Activated CD4-positive, alpha-beta T cell treated with anti-CD3 and anti-CD28 coated beads for 36 hours (primary cell): Measurements from ENCODE around the gene SYMPK. TPM values are rescaled to one million over a fixed set of nuclear protein-coding genes. Genes with fewer than 3 reads are reported as not detected.

Experiments used
- ATAC-seq: fragments of 200-7000 bp; cut with Tn5 transposase; one replicate; pipeline ENCODE4 v1.10.0; 2021; ENCODE audit warnings: mild to moderate bottlenecking, moderate library complexity
- CTCF ChIA-PET: fragments of 350-600 bp; sonication (Branson Sonifier 250); formaldehyde crosslinking; loops from one replicate; lab custom pipeline; 2021; ENCODE audit warnings: antibody characterized with exemption; lab: Charles Lee
- POLR2A ChIA-PET: fragments of 350-600 bp; sonication (Branson Sonifier 250); formaldehyde crosslinking; loops from one replicate; lab custom pipeline; 2021; ENCODE audit warnings: antibody characterized with exemption, inconsistent platforms; lab: Charles Lee
- DNase-seq: peaks from one replicate; pipeline ENCODE4 v3.0.0-alpha.2; 2020
- H3K27ac Mint-ChIP-seq: one replicate; pipeline ENCODE4 v1.8.0; 2021; ENCODE audit warnings: mixed read lengths
- H3K27me3 Mint-ChIP-seq: one replicate; pipeline ENCODE4 v1.8.0; 2021; ENCODE audit warnings: mixed read lengths
- H3K36me3 Mint-ChIP-seq: one replicate; pipeline ENCODE4 v1.8.0; 2021; ENCODE audit warnings: low read depth, mixed read lengths
- H3K4me1 Mint-ChIP-seq: one replicate; pipeline ENCODE4 v1.8.0; 2021; ENCODE audit warnings: mixed read lengths
- H3K4me3 Mint-ChIP-seq: one replicate; pipeline ENCODE4 v1.8.0; 2021; ENCODE audit warnings: mild to moderate bottlenecking, moderate library complexity, mixed read lengths
- H3K9me3 Mint-ChIP-seq: one replicate; pipeline ENCODE4 v1.8.0; 2021; ENCODE audit warnings: low read depth, mixed read lengths
- intact Hi-C, 2 experiments: fragments of 100-400 bp; cut with DNase I in 1 of 2; cut with micrococcal nuclease in 1 of 2; formaldehyde crosslinking; loops; one replicate each; pipeline versions ENCODE4 v1.14.2 to v1.15.1; 2022 to 2024; cut with DNase I, micrococcal nuclease
- total RNA-seq, 2 experiments: library from RNA; stranded (reverse); gene quantifications; one replicate each; pipeline ENCODE4 v1.2.3, GENCODE V29; 2021

SYMPK gene
- total RNA-seq = 100 to 1,000 TPM; 108 to 128 TPM

GRCh38 chr19:45862564-45863334 is at the start of gene SYMPK:
Gene SYMPK (minus strand): TSS chr19:45863147. CDS start chr19:45854495, 8,652 bp downstream.
- peaks cover 17% of the 10 kb centered on the region for H3K27me3 Mint-ChIP-seq
- intact Hi-C loops = loop anchor here (1.0 to 5.0 kb wide), 21 partner anchors 24 to 988 kb away; partner anchors contain the start of genes CCDC61 (in 2 of the 2), DMWD (in 2 of the 2), IRF2BP1 (in 2 of the 2) and MYPOP (in 2 of the 2)
- POLR2A ChIA-PET = interaction anchor here (0.6 to 2.3 kb wide), 7 partner anchors 9 to 132 kb away, joined by 3 to 23 read pairs (median 4); partner anchors contain the start of genes CCDC61 and IRF2BP1

GRCh38 chr19:45911291-45911690 is 48.3 kb upstream of the SYMPK start:
- Mint-ChIP-seq H3K9me3 (no peaks in the 10 kb centered on the region), H3K4me3 (no peak overlapping the region), H3K4me1 (no peaks in the 10 kb centered on the region), H3K27ac (no peak overlapping the region), H3K36me3 (no peaks in the 10 kb centered on the region), H3K27me3 (peaks cover 18% of the 10 kb centered on the region)
- ChIA-PET POLR2A (no interaction called here), CTCF (interaction anchor here (0.7 kb wide), 1 partner anchor 124 kb away, joined by 5 read pairs; no protein-coding TSS in a partner anchor)
- intact Hi-C loops = no loop called here
- DNase-seq = no peak
- ATAC-seq = no peak

More at GRCh38 chr19:45862564-45863334, at the start of gene SYMPK:
- Mint-ChIP-seq H3K36me3 (peaks cover 15% of the 10 kb centered on the region), H3K4me1 (peaks cover 31% of the 10 kb centered on the region), H3K9me3 (no peaks in the 10 kb centered on the region), H3K27ac (peak within 1 kb of the TSS; percentile 95), H3K4me3 (peak within 1 kb of the TSS; percentile 87)
- ATAC-seq = peak; percentile 96
- peak; percentile 100 for DNase-seq
- CTCF ChIA-PET = interaction anchor here (0.6 to 6.6 kb wide), 10 partner anchors 22 to 572 kb away, joined by 3 to 84 read pairs (median 6); partner anchors contain the start of genes CCDC61, IRF2BP1, MYPOP and SIX5

- H3K36me3 Mint-ChIP-seq = no peaks in the 10 kb centered on the region
- intact Hi-C loops = no loop called here
- no peak for ATAC-seq
- no peak overlapping the region for H3K4me3 Mint-ChIP-seq
- peaks cover 17% of the 10 kb centered on the region for H3K27me3 Mint-ChIP-seq
- POLR2A ChIA-PET = no interaction called here
- H3K9me3 Mint-ChIP-seq = no peaks in the 10 kb centered on the region
- DNase-seq = no peak
- CTCF ChIA-PET = interaction anchor here (0.6 kb wide), 1 partner anchor 96 kb away, joined by 3 read pairs; no protein-coding TSS in a partner anchor
- H3K27ac Mint-ChIP-seq = no peak overlapping the region
- no peaks in the 10 kb centered on the region for H3K4me1 Mint-ChIP-seq
Measured at GRCh38 chr19:45908956-45909355, 46.0 kb upstream of the SYMPK start.

DNA sequence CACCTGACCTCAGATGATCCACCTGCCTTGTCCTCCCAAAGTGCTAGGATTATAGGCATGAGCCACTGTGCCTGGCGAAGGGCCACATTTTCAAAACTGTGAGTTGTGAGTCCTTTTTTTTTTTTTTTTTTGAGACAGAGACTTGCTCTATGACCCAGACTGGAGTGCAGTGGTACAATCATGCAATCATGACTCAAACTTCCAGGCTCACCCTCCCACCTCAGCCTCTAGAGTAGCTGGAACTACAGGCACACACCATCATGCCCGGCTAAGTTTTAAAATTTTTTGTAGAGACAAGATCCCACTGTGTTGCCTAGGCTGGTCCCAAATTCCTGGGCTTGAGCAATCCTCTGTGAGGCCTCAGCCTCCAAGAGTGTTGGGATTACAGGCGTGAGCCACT is 43.3 kb upstream of the SYMPK start:
- Mint-ChIP-seq H3K4me1 (peaks cover 5% of the 10 kb centered on the region), H3K27me3 (peaks cover 8% of the 10 kb centered on the region), H3K9me3 (no peaks in the 10 kb centered on the region), H3K36me3 (no peaks in the 10 kb centered on the region), H3K4me3 (no peak overlapping the region), H3K27ac (no peak overlapping the region)
- intact Hi-C loops = no loop called here
- POLR2A ChIA-PET = interaction anchor here (0.6 kb wide), 1 partner anchor 198 kb away, joined by 3 read pairs; no protein-coding TSS in a partner anchor
- ATAC-seq (no peak), DNase-seq (no peak)
- CTCF ChIA-PET = interaction anchor here (0.8 kb wide), 1 partner anchor 43 kb away, joined by 3 read pairs; no protein-coding TSS in a partner anchor

DNA sequence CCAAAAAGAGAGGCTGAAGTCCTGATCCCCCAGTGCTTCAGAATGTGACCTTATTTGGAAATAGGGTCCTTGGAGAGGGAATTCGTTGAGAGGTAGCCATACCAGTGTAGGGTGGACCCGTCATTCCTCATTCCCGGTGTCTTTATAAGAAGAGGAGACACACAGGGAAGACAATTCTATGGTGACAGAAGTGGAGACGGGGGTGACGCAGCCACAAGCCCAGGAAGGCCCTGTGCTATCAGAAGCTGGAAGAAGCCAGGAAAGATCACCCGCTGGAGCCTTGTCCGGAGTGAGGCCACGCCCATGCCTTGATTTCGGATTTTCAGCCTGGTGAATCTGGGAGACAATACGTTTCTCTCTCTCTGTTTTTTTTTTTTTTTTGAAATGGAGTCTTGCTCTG is 42.1 kb upstream of the SYMPK start:
- peaks cover 7% of the 10 kb centered on the region for H3K27me3 Mint-ChIP-seq
- ChIA-PET CTCF (no interaction called here), POLR2A (no interaction called here)
- H3K4me3 Mint-ChIP-seq = no peak overlapping the region
- intact Hi-C loops = no loop called here
- no peak for DNase-seq
- H3K27ac Mint-ChIP-seq = no peak overlapping the region
- H3K36me3 Mint-ChIP-seq = peaks cover 2% of the 10 kb centered on the region
- ATAC-seq = no peak
- H3K9me3 Mint-ChIP-seq = no peaks in the 10 kb centered on the region
- peaks cover 14% of the 10 kb centered on the region for H3K4me1 Mint-ChIP-seq

DNA sequence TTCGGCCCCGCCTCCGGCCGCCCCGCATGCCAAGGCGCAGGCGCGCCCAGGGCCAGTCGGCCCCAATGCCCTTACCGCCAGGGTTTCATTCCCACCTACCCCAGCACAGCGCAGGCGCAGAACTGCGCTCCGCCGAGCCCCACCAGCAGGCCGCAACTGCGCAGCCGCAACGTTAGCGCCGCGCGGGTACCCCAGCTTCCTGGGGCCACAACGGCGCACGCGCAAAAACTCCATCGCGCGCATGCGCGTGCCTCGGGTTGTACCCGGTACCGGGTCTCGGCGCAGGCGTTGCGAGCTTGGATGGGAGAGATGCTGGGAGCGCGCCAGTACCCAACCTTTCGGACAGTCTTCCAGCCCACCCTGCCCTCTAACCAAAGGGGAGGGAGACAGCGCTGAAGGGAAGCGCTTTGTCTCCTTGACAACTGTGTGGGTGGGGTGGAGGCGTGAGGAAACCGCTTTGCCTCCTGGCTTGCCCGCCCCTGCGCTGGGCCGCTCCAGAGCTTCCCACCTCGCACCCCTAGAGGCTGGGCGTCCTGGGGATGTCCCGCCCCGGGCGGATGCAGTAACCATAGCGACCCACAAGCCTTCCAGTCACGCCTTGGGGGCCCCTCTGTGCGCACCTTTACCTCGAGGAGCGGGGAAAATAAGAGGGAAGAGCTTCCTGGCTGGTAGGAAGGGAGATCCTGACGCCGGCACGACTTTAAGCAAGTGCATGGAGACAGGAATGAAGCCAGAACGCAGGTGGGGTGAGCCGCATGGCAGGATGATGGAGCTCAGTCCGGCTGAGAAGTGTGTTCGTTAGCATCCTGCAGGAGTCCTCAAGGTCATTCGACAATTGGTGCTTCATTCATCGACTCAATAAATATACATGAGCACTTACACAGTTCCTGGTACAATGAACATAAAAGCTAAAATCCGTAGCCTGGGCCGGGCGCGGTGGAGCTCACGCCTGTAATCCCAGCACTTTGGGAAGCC is 40.0 kb upstream of the SYMPK start:
- CTCF ChIA-PET = interaction anchor here (0.6 to 2.0 kb wide), 16 partner anchors 17 to 802 kb away, joined by 3 to 18 read pairs (median 4); partner anchors contain the start of genes CCDC61, ERCC1, IRF2BP1 and SIX5
- Mint-ChIP-seq H3K4me1 (peaks cover 16% of the 10 kb centered on the region), H3K36me3 (peaks cover 5% of the 10 kb centered on the region), H3K27me3 (no peaks in the 10 kb centered on the region), H3K9me3 (no peaks in the 10 kb centered on the region), H3K27ac (peak overlapping the region; percentile 75), H3K4me3 (peak overlapping the region; percentile 88)
- ATAC-seq = peak; percentile 88
- POLR2A ChIA-PET = interaction anchor here (0.6 to 2.1 kb wide), 5 partner anchors 10 to 882 kb away, joined by 3 to 11 read pairs (median 4); partner anchors contain the start of genes CCDC61, IRF2BP1 and SYMPK
- DNase-seq = peak; percentile 100
- intact Hi-C loops = loop anchor here (1.0 to 2.0 kb wide), 12 partner anchors 17 to 724 kb away; partner anchors contain the start of genes IRF2BP1 (in 2 of the 2), SYMPK (in 2 of the 2), BLOC1S3 (in 1 of the 2) and CCDC61 (in 1 of the 2)

GRCh38 chr19:45901912-45902650 is 39.1 kb upstream of the SYMPK start, which contains the start of gene MYPOP:
Gene MYPOP (minus strand): TSS chr19:45902613. CDS start chr19:45901773, 840 bp downstream.
- Mint-ChIP-seq H3K27ac (peak within 1 kb of the TSS; percentile 75), H3K9me3 (no peaks in the 10 kb centered on the region), H3K4me3 (peak within 1 kb of the TSS; percentile 88), H3K36me3 (peaks cover 5% of the 10 kb centered on the region), H3K4me1 (peaks cover 16% of the 10 kb centered on the region), H3K27me3 (no peaks in the 10 kb centered on the region)
- ChIA-PET POLR2A (interaction anchor here (0.7 to 2.1 kb wide), 2 partner anchors 16 to 93 kb away, joined by 4 to 11 read pairs; partner anchors contain the start of genes CCDC61 and IRF2BP1), CTCF (interaction anchor here (0.6 to 2.0 kb wide), 10 partner anchors 10 to 803 kb away, joined by 3 to 18 read pairs (median 4); partner anchors contain the start of genes CCDC61, ERCC1, IRF2BP1 and SIX5)
- intact Hi-C loops = loop anchor here (1.0 to 2.0 kb wide), 11 partner anchors 16 to 723 kb away; partner anchors contain the start of genes IRF2BP1 (in 2 of the 2), SYMPK (in 2 of the 2), BLOC1S3 (in 1 of the 2) and CCDC61 (in 1 of the 2)
- DNase-seq = no peak
- ATAC-seq = no peak

DNA sequence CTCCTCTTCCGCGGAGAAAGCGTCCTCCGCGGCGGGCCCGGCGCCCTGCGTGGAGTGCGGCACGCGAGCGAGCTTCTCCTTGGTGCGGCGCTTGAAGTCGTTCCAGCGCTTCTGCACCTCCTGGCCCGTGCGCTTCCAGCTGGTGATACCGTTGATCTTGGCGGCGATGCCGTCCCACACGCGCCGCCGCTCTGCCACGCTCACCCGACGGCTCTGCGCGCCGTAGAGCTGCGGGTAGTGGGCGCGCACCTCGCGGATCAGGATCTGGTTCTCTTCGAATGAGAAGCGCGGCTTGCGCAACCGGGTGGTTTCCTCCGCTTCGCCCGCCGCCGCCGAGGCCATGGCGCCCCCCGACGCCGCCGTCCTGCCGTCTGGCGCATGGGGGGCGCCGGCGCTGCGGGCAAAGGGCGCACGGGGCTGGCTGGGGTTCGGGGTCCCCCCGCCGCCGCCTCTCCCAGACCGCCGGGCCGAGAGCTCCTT is 38.5 kb upstream of the SYMPK start:
- H3K4me1 Mint-ChIP-seq = peaks cover 16% of the 10 kb centered on the region
- CTCF ChIA-PET = interaction anchor here (1.0 to 2.0 kb wide), 2 partner anchors 9 to 209 kb away, joined by 4 to 7 read pairs; partner anchors contain the start of gene SNRPD2
- no peak for ATAC-seq
- H3K9me3 Mint-ChIP-seq = no peaks in the 10 kb centered on the region
- H3K27me3 Mint-ChIP-seq = no peaks in the 10 kb centered on the region
- H3K36me3 Mint-ChIP-seq = peaks cover 5% of the 10 kb centered on the region
- peak; percentile 70 for DNase-seq
- intact Hi-C loops = no loop called here
- peak overlapping the region; percentile 88 for H3K4me3 Mint-ChIP-seq
- no peak overlapping the region for H3K27ac Mint-ChIP-seq
- POLR2A ChIA-PET = no interaction called here

GRCh38 chr19:45900738-45901431 is 37.9 kb upstream of the SYMPK start:
- peaks cover 5% of the 10 kb centered on the region for H3K36me3 Mint-ChIP-seq
- POLR2A ChIA-PET = no interaction called here
- H3K9me3 Mint-ChIP-seq = no peaks in the 10 kb centered on the region
- intact Hi-C loops = no loop called here
- no peak overlapping the region for H3K27ac Mint-ChIP-seq
- DNase-seq (no peak), ATAC-seq (no peak)
- H3K27me3 Mint-ChIP-seq = no peaks in the 10 kb centered on the region
- CTCF ChIA-PET = interaction anchor here (1.0 to 2.0 kb wide), 3 partner anchors 9 to 209 kb away, joined by 4 to 7 read pairs (median 5); partner anchors contain the start of gene SNRPD2
- H3K4me3 Mint-ChIP-seq = peak overlapping the region; percentile 15
- H3K4me1 Mint-ChIP-seq = peaks cover 16% of the 10 kb centered on the region
